CD4-positive, alpha-beta T cell treated with Interferon gamma for 1 hour (primary cell): Measurements from ENCODE around the gene C20orf173.
A peak's percentile ranks its signal among the peaks of the same experiment; 100 is the strongest.

ENCODE experiments used
- DNase-seq: peaks from one replicate; pipeline ENCODE4 v3.0.0-alpha.2; 2020

C20orf173 gene

GRCh38 chr20:35506179-35506578 is 23.3 kb downstream of the C20orf173 start:
- no peak for DNase-seq

DNA sequence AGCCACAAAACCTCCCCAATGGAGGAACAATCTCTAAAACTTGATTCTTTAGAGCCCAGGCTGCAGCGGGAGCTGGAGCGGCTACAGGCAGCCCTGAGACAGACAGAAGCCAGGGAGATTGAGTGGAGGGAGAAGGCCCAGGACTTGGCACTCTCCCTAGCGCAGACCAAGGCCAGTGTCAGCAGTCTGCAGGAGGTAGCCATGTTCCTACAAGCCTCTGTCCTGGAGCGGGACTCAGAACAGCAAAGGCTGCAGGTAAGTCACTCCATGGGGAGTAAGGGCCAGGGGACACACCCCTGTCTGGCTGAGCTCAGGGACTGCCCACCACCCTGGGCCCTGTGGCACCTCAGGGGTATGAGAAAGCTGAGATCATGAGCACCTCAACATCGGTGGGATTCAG is 24.7 kb downstream of the C20orf173 start:
- DNase-seq, result no peak

GRCh38 chr20:35503841-35504561 is 25.5 kb downstream of the C20orf173 start:
- no peak for DNase-seq

GRCh38 chr20:35503281-35503680 is 26.2 kb downstream of the C20orf173 start:
- DNase-seq, result no peak

- peak; percentile 55 for DNase-seq
Measured at GRCh38 chr20:35502352-35502751, 27.1 kb downstream of the C20orf173 start.

DNA sequence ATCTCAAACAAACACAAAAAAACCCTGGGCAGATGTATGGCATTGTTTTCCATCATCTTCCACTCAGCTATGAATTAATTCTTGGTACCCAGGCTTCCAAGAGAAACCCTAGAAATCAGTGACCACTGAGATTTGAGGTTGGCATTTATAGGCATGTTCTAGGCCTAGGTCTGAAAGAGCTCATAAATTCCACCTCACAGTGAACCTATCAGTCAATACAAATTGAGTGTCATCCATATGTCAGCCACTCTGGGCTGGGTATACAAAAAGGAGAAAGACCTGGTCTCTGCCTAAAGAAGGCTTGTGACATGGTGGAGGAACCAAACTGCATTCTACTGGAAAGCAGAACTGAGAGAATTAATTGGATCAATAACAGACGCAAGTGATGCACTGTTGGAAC is 30.2 kb downstream of the C20orf173 start:
- DNase-seq, result no peak

GRCh38 chr20:35497780-35498189 is 31.7 kb downstream of the C20orf173 start:
- DNase-seq, result no peak

DNA sequence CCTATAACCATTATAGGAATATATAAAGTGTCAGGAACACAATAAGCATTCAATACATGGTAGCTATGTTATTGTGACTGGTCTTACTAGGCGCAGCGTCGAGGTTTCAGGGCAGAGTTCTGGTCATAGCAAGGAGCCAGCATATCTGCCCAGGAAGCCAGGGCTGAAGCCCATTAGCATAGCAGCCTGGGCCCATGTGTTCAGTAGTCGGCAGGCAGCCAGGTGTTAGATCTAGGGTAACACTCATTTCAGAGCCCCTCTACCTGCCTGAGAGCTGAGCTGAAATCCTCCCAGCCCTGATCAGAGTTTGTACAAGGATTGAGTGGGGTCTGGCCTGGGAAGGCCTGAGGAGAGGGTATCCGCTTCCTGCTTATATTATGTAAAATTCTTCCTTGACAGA is 32.1 kb downstream of the C20orf173 start:
- no peak for DNase-seq

GRCh38 chr20:35496481-35496880 is 33.0 kb downstream of the C20orf173 start:
- DNase-seq, result no peak

- DNase-seq, result no peak
Measured at GRCh38 chr20:35492352-35492751, 37.1 kb downstream of the C20orf173 start.

DNA sequence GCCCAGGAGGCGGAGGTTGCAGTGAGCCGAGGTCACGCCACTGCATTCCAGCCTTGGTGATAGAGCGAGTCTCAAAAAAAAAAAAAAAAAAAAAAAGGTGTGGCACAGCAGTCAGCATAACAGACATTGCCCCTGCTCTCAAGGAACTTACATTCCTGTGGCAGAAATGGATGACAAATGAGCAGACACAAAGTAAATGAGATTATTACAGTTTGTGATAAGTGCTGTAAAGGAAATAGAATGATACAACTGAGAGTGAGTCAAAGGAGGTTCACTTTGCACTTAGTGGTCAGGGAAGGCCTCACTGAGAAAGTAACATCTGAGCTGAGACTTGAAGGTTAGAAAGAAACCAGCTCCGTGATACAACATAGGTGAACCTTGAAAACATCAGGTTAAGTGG is 37.6 kb downstream of the C20orf173 start:
- no peak for DNase-seq

- DNase-seq, result peak; percentile 64
Measured at GRCh38 chr20:35490736-35491181, 38.7 kb downstream of the C20orf173 start.

DNA sequence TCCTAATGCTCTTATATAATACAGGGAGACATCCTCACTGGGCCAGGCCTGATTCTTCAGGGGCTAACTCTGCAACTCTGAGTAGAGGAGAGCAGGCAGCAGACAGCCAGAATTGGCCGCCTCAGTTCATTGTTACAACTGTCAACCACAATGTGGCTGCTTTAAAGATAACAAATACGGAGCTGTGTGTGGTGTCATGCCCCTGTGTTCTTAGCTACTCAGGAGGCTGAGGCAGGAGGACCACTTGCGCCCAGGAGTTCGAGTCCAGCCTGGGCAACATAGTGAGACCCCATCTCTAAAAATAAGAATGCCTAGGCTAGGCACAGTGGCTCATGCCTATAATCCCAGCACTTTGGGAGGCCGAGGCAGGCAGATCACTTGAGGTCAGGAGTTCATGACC is 39.7 kb downstream of the C20orf173 start:
- DNase-seq, result peak; percentile 2

GRCh38 chr20:35487479-35487878 is 42.0 kb downstream of the C20orf173 start:
- no peak for DNase-seq

- DNase-seq, result no peak
Measured at GRCh38 chr20:35479798-35480197, 49.7 kb downstream of the C20orf173 start.

- DNase-seq, result peak; percentile 5
Measured at GRCh38 chr20:35478804-35479472, 50.5 kb downstream of the C20orf173 start.
